ENCODE results near the gene LINC00237.

The LINC00237 gene

DNA sequence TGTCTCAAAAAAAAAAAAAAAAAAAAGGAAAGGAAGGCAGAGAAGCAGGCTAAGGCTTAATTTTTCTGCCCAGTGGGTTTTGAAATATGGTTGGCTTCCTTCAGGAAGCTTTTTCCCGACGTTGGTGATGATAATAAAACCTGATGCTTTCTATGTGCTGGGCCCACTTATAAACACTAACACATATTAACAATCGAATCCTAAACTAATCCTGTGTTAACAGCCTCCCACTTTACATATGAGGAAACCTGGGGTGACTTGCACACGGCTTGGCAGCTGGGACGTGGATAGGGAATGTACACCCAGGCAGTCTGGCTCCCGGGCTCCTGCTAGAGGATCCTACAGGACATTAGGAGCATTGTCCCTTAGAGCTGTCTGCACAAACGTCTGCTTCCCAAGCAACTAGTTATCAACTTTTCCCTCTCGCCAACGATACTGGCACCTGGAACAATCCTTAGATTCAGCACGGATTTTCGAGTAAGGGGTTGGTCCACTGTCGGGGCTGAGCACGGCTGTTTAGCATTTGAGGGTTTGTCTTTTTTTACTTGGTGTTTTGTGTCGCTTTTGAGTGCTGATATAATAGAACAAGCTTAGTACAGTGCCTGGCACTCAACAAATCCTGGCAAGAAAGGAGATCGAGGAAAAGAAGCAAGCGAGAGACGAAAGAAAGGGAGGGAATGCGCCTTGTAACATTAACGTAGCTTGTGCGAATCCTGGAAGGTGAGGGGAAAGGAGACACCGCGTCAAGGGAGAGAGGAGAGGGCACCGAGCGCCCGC lies 19.1 kb upstream of the LINC00237 start:
- DNase-seq (ENCODE audit: low read depth in 2 of 2): no peak

DNA sequence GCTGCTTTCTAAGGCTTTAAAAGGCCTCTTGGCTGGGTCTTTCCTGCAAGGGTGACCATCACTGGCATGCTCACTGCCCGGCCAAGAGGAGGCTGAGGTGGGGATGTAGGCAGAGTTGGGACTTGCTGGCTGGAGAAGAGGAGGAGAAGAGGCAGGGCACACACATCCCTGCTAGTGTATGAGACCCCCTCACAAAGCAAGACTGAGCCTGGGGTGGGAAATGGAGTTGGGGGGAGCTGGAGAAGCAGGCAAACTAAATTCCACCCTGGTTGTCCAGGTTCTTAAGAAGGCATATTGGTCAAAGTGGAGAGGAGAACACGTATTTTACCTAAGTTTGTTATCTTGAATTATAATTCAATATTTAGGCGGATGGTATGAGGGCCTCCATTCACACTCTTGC lies 18.0 kb upstream of the LINC00237 start:
- no peak for DNase-seq (ENCODE audit: low read depth in 2 of 2)

DNA sequence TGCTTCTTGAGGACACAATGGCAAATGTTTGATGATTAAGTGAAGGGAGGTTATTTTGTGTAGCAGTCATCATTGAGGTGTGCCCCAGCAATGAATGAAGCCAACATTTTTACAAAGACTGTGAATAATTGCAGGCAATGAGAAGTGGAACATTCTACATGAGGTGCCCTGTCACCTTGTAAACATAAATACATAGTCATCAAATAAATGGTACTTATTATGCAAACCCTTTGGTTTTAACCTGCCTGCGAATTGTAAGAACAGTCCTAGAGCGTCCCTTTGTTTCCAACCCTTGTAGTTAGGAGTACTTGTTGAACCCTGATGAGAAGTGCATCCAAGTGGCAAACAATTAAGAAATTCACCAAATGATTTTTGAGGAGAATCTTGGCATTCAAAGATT lies 12.6 kb upstream of the LINC00237 start:
- no peak for DNase-seq (ENCODE audit: low read depth in 2 of 2)

DNA sequence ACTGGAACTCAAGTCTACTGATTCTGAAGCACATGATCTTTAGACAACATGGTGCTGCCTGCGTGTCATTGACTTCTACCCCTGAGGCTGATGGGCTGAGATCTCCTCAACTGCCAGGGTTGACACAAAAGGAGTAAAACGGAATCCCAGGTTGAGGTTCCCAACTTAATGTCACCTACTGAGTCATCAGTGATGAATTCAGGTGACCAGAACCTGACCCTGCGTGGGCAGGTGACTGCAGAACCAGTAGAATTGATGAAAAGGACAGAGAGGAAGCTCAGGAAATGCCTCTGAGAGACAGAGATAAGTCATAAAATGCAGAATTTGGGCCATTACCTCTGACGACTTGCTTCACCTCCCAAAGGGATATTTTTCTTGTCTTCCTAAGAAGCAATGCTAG lies 12.0 kb upstream of the LINC00237 start:
- DNase-seq (ENCODE audit: low read depth in 2 of 2): no peak

DNA sequence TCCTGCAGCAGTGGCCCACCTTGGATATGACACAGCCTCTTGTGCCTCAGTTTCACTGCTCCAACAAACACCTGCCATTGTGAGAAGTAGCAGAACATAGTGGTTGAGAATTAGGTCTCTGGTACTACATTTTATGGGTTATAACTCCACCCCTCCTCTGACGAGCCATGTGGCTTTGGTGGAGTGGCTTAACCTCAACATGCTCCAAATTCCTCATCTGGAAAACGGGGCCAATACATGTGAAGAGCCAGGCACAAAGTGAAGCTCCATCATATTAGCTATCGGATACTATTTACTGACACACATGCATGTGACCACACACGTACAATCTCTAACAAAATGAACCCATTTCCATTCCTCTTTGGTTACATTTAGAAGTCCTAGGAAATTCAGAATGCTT lies 11.4 kb upstream of the LINC00237 start:
- DNase-seq (ENCODE audit: low read depth in 2 of 2): no peak

DNA sequence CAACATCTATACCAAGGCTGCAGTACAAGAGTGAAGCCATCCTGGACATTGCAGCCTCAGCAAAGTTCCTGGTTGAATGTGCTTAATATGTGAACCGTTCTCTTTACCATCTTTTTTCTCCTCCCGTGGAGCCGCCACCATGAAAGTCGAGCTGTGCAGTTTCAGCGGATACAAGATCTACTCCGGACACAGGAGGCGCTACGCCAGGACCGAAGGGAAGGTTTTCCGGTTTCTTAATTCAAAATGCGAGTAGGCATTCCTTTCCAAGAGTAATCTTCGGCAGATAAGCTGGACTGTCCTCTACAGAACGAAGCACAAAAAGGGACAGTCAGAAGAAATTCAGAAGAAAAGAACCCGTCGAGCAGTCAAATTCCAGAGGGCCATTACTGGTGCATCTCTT lies 8.4 kb upstream of the LINC00237 start:
- no peak for DNase-seq (ENCODE audit: low read depth in 2 of 2)

DNA sequence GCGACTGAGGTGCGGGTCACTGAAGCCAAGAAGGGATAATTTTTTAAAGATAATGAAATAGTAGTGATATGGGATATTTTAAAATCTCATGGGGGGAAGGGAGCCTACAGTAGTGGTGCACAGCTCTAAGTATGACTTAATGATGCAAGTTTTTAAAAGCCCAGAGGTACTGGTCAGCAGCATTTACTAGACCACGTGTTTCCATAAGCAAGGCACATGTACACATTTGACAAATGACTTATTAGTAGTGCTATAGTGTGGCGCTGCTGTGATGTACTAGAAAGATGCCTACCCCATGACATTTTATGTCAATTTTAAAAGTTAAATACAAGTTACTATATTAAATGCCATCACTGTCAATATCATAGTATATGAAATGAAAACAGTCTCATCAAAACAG lies 7.5 kb upstream of the LINC00237 start:
- no peak for DNase-seq (ENCODE audit: low read depth in 2 of 2)

DNA sequence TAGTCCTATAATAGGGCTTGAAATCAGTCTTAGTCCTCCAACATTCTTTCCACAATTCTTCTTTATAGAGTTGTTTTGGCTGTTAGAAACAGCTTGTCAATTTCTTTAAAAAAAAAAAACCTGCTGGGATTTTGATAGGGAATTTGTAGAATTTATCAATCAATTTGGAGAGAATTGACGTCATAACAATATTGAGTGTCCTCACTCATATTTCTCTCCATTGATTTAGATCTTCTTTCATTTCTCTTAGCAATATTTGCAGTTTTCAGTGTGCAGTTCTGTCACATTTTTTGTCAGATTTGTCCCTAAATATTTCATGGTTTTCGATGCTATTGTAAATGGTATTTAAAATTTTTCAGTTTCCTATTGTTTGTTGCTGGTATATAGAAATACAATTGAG lies 5.3 kb upstream of the LINC00237 start:
- DNase-seq (ENCODE audit: low read depth in 2 of 2): no peak

DNA sequence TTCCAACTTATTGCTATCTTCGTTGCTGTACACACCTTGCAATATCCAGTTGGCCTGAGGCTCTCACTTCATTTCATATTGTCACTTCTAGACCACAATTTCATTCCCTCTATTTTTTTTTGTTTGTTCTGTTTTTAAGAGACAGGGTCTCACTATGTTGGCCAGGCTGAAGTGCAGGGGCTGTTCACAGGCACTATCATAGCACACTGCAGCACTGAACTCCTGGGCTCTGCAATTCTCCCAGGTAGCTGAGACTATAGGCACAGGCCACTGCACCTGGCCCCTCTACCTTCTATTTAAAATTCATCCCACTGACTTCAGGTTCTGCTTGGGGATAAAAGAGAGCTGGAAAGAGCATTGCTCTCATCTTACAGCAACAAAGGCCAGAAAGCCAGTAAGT lies 4.7 kb upstream of the LINC00237 start:
- no peak for DNase-seq (ENCODE audit: low read depth in 2 of 2)

DNA sequence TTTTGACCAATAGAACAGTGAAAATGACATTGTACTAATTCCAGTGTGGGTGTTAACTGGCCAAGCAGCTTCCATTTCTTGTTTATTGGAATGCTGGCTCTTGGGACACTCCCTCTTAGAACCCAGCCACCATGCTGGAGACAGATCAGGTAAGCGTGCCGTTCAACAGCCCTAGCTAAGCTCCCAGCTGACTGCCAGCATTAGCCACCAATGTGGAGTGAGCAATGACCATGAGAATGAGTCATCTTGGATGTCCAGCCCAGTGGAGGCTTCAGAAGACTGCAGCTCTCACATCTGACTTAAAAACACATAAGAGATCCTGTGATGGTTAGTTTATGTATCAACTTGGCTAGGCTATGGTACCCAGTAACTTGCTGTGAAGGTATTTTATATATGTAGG lies 3.0 kb upstream of the LINC00237 start:
- DNase-seq (ENCODE audit: low read depth in 2 of 2): no peak

DNA sequence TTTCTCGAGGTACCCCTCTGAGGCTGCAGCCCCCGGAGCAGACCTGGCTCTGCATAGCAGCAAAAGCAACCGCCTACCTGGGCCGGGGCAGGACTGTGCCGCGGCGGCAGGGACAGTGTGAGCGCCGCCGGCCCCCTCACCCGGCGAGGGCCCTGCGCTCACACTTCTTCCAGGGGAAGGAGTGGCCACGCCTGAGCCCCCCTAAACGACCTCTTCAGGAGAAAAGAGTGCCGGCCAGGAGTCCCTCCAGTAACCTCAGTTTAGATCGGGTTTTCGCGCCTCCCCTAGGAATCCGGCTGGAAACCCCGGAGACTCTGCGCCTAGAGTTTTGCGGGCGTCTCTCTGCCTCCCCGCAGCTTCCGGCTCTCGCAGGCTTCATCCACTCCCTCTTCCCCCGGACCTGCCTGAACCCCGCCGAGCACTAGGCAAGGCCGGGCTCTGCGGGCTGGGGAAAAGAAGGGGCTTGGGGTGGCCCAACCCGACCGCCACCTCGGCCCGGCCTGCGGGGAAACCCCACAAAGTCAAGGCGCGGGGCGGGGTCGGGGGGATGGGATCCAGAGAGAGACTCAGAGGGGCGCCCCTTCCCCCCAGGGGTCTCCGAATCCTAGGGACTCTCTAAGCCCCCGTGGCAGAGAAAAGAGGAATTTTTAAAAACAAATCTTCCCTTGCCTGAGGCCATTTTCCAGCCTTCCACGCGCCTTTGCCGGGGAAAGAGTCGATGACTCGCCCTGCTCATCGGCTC lies 558 bp downstream of the LINC00237 start:
- no peak for DNase-seq (ENCODE audit: low read depth in 2 of 2)

DNA sequence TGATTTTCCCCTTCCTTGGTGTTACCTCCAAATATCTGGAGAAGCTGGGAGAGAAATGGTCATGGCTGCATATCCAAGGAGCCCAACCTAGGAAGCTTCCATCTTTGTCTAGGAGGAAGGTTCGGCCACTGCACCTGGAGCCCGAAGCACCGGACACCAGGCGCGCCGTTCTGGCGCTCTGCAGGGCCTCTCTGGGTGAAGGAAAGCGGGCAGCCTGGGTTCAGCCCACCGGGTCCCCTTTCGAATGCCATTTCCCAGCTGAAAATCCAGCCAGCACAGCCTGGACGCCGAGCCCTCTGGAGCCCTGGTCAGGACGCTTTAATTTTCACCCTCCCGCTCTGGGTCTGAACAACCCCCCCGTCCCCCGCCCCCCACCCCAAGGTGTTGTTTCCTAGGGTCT lies 1.2 kb downstream of the LINC00237 start:
- DNase-seq (ENCODE audit: low read depth in 2 of 2): no peak

DNA sequence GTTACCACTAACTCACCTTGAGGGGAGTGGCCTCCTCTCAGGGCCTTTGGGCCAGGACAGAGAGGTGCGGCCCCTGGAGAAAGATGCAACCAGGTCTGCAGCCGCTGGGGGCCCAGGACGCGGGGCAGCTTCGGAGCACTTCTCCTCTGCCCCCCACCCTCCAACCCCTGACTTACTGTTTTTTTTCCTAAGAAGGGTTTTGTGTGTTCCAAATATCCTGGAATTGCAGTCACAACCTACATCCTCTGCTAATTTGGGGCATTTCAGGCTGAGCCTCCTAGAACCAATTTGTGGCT lies 1.7 kb downstream of the LINC00237 start:
- DNase-seq (ENCODE audit: low read depth in 2 of 2): no peak

DNA sequence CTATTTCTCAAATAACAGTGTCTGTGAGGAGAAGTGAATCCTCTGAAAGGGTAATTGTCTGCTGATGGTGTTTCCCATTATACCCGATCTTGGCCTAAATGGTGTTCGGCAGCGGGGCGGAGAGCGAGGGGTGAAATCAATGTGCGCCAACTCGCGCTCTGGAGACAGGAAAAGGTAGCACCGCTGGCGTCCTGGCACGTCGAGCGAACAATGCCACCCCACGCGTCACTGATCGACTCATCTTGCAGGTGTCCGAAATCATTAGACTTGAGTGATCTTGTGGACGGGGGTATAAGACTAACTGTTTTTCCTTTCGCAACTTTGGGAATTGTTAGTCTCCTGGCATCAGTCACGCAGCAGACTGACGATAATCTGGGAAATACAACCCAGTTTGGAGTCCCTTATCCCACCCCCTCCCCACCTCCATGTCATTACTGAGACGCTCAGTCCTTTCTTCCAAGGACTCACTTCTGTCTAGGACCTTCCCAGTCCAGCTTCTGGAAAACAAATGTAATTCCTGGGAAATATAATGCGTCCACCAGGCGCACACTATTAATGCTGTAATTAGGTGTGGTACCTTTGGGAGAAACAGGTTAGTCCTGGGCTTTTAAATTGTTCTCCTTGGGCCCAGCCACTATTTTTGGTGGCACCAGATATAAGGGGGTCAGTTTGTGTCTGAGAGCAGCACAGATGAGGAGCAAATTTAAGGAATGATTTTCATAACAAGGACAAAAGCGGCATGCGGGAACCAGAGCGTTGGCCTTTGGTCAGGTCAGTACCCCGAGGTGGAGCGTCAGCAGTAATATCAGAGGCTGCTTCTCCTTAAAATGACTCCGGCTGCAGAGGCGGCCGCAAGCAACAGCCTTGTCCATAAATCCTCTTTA lies 2.3 kb downstream of the LINC00237 start:
- DNase-seq (ENCODE audit: low read depth in 2 of 2): no peak

DNA sequence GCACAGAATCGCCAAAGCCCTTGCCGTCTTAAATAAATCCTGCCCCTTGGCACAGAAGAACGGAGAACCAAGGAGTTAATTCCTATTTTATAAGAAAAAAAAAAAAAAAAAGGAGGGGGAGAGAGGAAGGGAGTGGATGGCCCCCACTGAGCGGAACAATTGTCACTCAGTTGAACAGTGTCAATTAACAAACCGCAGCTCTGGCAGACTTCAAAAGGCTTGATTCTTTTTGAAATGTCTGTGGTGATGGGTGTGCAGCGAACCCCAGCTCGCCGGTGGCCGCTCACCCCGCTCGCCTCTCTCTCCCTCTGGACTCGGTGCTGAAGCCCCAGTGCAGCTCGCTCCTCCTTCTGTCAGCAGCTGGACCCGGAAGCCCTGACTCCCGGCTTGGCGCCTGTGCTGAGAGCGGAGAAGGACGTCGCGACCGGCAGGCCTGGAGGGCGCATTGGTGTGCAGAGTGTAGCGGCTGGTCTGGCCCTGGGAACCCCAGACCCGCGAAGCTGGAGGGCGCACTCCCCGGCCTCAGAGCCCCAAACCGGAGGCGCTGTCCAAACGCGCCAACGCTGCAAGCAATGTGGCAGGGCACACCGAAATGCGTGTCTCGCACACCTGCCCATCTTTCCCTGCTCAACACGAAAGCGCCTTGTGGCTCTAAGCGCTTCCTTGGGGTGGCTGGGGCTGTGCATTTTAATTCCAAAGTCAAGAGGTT lies 3.4 kb downstream of the LINC00237 start:
- DNase-seq (ENCODE audit: low read depth in 2 of 2): no peak

DNA sequence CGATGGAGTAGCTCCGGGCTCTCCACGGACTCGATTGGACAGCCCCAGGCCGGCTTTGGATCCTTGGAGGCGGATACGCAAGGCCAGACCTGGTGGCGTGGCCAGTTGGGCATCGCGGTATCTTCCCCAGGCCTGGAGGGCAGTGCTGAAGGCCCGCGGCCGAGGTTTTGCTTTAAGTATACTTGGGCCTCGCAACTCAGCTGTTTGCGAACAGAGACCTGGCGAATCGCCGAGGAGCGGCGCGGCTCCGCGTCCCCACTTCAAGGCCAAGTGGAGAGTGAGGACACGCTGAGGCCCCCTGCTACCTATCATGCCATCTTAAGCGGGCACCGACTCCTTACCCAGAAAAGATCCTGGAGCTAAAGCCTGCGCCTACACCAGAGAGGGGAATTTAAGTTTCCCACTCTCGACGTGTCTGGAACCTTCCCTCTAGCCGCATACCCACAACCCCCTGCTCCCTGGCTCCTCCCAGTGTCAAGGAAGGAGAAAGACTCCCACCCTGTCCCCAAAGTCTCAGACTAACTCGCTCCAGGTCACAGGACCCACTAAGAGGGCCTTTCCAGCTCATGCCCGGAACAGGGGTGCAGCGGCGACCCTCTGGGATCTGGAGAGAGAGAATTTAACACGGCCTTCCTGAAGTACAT lies 4.1 kb downstream of the LINC00237 start:
- no peak for DNase-seq (ENCODE audit: low read depth in 2 of 2)

DNA sequence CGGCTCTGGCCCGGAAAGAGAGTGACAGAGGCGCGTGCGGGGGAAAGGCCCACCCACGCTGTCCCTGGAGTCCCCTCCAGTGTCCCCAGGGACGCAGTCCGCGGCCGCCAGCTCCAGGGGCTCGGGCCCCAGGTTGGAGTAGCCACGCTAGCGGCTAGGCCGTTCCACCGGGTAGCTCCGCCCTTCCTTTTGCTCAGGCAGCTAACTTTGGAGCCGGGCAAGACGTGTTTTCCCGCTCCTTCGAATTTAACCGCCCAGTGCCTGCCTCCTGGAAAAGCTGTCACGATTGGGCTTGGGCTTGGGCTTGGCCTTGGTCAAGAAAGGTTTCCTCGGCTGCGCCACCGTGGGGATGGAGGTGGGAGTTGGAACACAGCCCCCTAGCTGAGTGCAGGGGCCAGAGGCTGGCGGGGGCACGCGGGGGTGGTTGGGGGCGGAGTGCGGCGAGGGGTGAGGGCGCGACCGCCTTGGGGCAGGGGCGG lies 4.7 kb downstream of the LINC00237 start:
- DNase-seq (ENCODE audit: low read depth in 2 of 2): no peak

DNA sequence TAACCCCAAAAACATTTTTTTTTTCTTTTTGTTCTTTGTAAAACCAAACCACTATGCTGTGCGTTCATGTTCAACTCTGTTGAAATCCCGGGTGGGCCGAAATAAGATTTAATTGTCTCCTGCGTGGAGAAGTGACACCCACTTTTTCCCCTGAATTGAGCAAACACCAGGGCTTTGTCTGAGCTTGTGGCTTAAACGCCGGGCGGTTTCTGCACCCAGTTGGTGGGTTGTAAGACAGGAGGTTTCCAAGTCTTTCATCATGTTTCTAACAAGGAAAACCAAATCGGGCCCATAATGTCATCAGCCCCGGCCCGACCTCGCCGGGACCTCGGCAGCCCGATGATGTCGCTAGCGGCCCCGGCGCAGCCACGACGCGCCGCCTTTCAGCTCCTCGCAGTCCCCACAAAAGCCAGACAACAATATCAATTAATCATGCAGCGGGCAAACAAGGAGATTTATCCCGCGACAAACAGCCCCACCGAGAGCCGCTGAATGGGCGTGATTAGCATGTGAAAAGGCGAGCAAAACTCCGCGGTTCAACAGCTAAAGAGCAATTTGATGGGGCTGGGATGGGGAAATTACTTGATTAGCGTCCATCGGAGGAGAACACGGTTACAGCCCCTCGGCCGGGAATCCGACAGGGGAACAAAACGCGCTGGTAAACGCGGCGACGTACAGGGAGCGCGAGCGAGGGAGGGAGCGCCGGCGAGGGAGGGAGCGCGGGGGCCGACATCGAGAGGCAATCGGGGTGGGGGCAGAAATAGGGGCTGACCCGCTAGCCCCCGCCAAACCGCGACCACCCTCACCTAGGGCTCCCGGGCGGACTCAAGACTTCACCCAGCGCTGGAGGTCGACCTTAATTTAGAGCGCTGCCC lies 5.3 kb downstream of the LINC00237 start:
- no peak for DNase-seq (ENCODE audit: low read depth in 2 of 2)

DNA sequence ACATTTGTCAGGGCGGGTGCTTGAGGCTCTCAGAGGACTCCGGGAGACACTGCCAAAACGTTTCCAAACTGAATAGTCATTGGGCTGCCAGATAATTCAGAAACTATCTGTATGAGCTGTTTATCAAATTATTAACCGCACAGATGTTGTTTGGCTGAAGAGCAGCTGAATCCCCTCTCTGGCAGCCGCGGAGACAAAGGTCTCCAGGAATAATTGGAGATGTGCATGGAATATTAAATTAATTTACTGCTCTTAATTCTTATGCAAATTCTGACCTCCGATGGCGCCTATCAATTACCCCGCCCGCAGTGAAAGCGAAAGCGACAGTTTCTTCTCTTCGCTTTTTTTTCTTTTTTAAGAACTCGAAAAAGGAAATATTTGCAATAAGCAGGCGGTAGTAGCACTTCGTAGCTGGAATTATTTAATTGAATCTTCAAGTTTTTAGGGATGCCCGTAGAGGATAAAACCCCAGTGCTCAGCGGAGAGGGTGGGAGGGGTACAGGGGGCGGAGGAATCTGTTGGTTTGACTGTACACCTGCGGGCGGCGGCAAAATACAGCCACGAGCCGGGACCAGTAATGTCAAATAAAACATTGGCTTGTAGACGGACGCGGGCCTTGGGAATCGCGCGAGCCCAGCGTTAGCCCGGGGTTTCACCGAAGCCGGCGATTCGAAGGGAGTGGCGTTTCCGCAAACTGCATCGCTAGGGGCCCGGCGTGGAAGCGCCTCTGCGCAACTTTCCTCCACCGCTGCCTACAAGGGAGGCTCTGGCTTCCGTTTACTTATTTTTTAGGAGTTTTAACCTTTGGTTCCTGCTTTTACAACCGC lies 6.2 kb downstream of the LINC00237 start:
- DNase-seq (ENCODE audit: low read depth in 2 of 2): no peak

Data from stimulated activated CD4-positive, alpha-beta T cell treated with anti-CD3 and anti-CD28 coated beads, Interleukin-1b, Interleukin-23, amount 100 ng/mL, for 1 hour (primary cell).